AG04450 (cell line): ENCODE data around the gene SLC16A4. TPM values are rescaled to one million over a fixed set of nuclear protein-coding genes. Genes with fewer than 3 reads are reported as not detected.
"Not testable (repeated sequence)": the region's sequence is repeated elsewhere in the genome, so short reads cannot be mapped to it uniquely, and the experiment has no call there.

Experiments used
- CTCF ChIA-PET: fragments of 300-600, 350-600 bp; formaldehyde crosslinking; extraction: SDS; loops from one replicate; lab custom pipeline; 2022; ENCODE audit warnings: antibody characterized with exemption, inconsistent platforms; lab: Charles Lee
- POLR2A ChIA-PET: fragments of 350-600 bp; formaldehyde crosslinking; extraction: SDS; loops from one replicate; lab custom pipeline; 2021; ENCODE audit warnings: antibody characterized with exemption, inconsistent platforms; lab: Yijun Ruan, JAX
- DNase-seq: peaks from one replicate; pipeline ENCODE4 v3.0.0-alpha.2; 2011; ENCODE audit warnings: low read depth, low spot score
- H3K27ac ChIP-seq: one replicate; pipeline ENCODE4 v1.5.1; 2012; ENCODE audit warnings: low read depth, low read length, control low read depth
- H3K27me3 ChIP-seq: one replicate; pipeline ENCODE4 v1.6.0; 2012; ENCODE audit warnings: low read length; ENCODE audit not compliant: control insufficient read depth, insufficient read depth
- H3K4me3 ChIP-seq: 2 replicates; pipeline ENCODE4 v1.5.1; 2011; ENCODE audit warnings: mild to moderate bottlenecking, low read depth, low read length, control low read depth
- H3K9me3 ChIP-seq: 2 replicates; pipeline ENCODE4 v1.5.1; 2012; ENCODE audit warnings: low read length; ENCODE audit not compliant: control insufficient read depth, insufficient read depth
- CTCF ChIP-seq: IDR thresholded peaks from 2 replicates; pipeline ENCODE4 v1.5.1; 2011; ENCODE audit warnings: low read depth, low read length, control low read depth, inconsistent platforms
- polyA plus RNA-seq: library from polyadenylated mRNA; depleted of rRNA; stranded (reverse); fragments of >200 nt; gene quantifications from 2 replicates; pipeline ENCODE4 v1.2.3, GENCODE V29; 2011

Gene SLC16A4
- polyA plus RNA-seq, 1 experiment = 98.8 TPM

GRCh38 chr1:110424699-110425611 lies 34.1 kb upstream of the SLC16A4 start:
- no peaks in the 10 kb centered on the region for H3K9me3 ChIP-seq
- CTCF ChIA-PET = interaction anchor here (1.4 to 2.4 kb wide), 2 partner anchors 13 to 71 kb away, joined by 5 to 15 read pairs; no protein-coding TSS in a partner anchor
- POLR2A ChIA-PET = no interaction called here
- peaks cover 27% of the 10 kb centered on the region for H3K27me3 ChIP-seq
- DNase-seq = no peak
- TF ChIP-seq CTCF = no peak
- H3K27ac ChIP-seq = no peak overlapping the region
- no peak overlapping the region for H3K4me3 ChIP-seq

- no peaks in the 10 kb centered on the region for H3K9me3 ChIP-seq
- CTCF ChIA-PET = interaction anchor here (1.1 to 3.9 kb wide), 4 partner anchors 9 to 108 kb away, joined by 3 to 34 read pairs (median 10); no protein-coding TSS in a partner anchor
- H3K4me3 ChIP-seq = no peak overlapping the region
- POLR2A ChIA-PET = no interaction called here
- no peak overlapping the region for H3K27ac ChIP-seq
- DNase-seq = no peak
- no peak for TF ChIP-seq CTCF
- H3K27me3 ChIP-seq = peaks cover 26% of the 10 kb centered on the region
These were observed 30.3 kb upstream of the SLC16A4 start for GRCh38 chr1:110420874-110421793.

GRCh38 chr1:110420023-110420662 lies 29.3 kb upstream of the SLC16A4 start:
- ChIA-PET POLR2A (no interaction called here), CTCF (interaction anchor here (0.7 to 3.9 kb wide), 3 partner anchors 8 to 358 kb away, joined by 3 to 34 read pairs (median 15); no protein-coding TSS in a partner anchor)
- no peaks in the 10 kb centered on the region for H3K9me3 ChIP-seq
- H3K27ac ChIP-seq = no peak overlapping the region
- H3K4me3 ChIP-seq = no peak overlapping the region
- no peak for TF ChIP-seq CTCF
- peaks cover 21% of the 10 kb centered on the region for H3K27me3 ChIP-seq
- DNase-seq = no peak

- no peak for TF ChIP-seq CTCF
- ChIA-PET CTCF (interaction anchor here (1.1 to 1.4 kb wide), 2 partner anchors 41 to 222 kb away, joined by 3 read pairs; no protein-coding TSS in a partner anchor), POLR2A (no interaction called here)
These were observed 27.9 kb upstream of the SLC16A4 start for GRCh38 chr1:110418729-110419128.

GRCh38 chr1:110413045-110413444 lies 22.2 kb upstream of the SLC16A4 start:
- not testable (repeated sequence) for H3K27ac ChIP-seq, H3K4me3 ChIP-seq

More at GRCh38 chr1:110418729-110419128, 27.9 kb upstream of the SLC16A4 start:
- no peak for DNase-seq
- Histone ChIP-seq H3K27me3 (peaks cover 13% of the 10 kb centered on the region), H3K9me3 (no peaks in the 10 kb centered on the region), H3K4me3 (no peak overlapping the region), H3K27ac (no peak overlapping the region)

More at GRCh38 chr1:110413045-110413444, 22.2 kb upstream of the SLC16A4 start:
- H3K27me3 ChIP-seq, H3K9me3 ChIP-seq, DNase-seq, POLR2A ChIA-PET: not testable (repeated sequence)
- CTCF ChIA-PET = interaction anchor here (0.5 to 10.5 kb wide), 42 partner anchors 9 to 353 kb away, joined by 3 to 378 read pairs (median 8); partner anchors contain the start of genes KCNC4, RBM15 and SLC16A4
